Stimulated activated CD4-positive, alpha-beta T cell treated with anti-CD3 and anti-CD28 coated beads, Interleukin-2, amount 100 ng/mL, for 24 hours (primary cell): ENCODE data around the gene ANTXR1.

ENCODE experiments used
- DNase-seq, 2 donors: peaks; one replicate each; pipeline ENCODE4 v3.0.0-alpha.2; 2020

Gene ANTXR1

DNA sequence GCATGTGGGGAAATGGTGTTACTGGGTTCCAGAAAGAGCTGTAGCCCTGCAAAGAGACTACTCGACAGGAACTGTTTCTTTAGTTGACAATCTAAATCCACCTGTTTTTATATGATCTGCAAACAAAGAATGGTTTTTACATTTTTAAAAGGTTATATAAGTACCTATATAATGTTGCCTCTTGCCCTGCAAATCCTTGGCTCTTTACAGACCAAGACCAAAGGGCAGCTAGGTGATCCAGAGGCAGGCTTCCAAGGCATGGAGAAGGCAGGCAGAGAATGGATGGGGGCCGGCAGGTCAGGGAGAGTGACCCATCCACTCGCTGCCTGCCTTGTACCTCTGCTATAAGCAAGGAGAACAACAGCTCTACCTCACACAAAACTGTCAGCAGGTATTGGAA, 173.6 kb downstream of the ANTXR1 start:
- DNase-seq = no peak

DNA sequence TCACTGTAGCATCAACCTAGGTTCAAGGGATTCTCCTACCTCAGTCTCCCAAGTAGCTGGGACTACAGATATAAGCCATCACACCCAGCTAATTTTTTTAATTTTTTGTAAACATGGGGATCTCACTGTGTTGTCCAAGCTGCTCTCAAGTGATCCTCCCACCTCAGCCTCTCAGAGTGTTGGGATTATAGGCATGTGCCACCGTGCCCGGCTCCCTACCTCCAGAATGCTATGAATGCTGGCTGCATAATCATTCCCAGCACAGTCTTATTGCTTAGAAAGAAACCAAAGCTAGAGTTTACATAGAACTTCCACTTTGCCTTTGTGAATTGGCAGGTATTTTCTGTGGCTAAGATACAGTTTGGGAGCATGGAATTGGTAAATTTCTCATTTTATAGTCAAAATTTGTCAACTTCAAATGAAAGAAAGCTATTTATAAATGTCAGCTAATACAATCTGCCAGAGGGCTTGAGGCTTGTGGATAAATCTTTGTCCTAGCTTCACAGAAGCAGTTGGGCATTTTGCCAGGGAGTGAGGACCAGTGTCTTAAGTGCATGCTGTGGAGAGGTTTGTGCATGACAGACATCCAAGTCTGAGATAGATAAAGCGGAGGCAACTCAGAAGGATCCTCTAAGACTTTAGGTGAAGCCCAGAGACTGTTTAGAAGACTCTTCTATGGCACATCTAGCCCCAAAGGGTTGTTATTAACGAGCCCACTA, 175.4 kb downstream of the ANTXR1 start:
- no peak for DNase-seq

DNA sequence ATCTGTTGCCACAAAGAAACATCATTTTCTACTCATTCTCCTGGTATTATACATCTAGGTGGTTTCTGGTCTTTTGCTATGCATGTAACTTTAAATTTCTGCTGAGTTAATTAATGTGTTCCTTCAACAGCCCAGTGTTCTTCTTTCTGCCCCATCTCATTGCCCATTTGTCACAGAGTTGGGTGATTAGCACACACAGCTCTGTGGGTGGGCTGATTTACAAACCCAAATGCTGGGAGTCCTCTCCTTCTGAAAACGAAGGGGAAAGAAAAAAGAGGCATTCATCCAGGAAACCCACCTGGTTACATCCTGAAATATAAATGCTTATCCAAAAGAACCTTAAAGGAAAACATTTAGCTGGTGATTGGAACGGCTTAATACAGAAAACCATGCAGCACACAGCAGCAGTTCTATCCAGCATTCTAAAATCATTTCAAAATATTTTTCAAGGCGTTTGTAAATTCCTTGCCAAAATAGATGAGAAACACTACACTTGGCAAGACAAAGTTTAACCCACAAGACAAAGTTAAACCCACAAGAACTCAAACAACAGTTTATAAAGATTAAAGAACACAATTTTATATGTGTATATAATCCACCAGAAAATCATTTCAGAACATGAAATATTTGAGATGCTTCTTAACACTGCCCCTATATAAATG, 177.9 kb downstream of the ANTXR1 start:
- no peak for DNase-seq

DNA sequence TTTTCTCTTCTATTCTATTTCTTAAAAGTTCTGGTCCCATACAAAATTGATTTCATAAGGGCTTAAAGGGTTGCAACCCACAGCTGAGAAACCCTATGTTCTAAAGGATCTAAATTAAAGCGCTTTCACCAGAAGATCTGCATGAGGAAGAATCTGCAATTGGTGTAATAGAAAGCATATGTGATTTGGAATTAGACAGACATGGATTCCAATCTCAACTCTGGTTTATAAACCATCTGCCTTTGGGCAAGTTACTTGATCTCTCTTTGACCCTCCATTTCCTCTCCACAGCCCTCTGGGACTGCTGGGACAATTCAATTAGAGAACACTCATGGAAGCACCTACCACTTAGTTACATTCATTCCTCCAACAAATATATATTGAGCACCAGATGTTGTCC, 178.7 kb downstream of the ANTXR1 start:
- DNase-seq = no peak

DNA sequence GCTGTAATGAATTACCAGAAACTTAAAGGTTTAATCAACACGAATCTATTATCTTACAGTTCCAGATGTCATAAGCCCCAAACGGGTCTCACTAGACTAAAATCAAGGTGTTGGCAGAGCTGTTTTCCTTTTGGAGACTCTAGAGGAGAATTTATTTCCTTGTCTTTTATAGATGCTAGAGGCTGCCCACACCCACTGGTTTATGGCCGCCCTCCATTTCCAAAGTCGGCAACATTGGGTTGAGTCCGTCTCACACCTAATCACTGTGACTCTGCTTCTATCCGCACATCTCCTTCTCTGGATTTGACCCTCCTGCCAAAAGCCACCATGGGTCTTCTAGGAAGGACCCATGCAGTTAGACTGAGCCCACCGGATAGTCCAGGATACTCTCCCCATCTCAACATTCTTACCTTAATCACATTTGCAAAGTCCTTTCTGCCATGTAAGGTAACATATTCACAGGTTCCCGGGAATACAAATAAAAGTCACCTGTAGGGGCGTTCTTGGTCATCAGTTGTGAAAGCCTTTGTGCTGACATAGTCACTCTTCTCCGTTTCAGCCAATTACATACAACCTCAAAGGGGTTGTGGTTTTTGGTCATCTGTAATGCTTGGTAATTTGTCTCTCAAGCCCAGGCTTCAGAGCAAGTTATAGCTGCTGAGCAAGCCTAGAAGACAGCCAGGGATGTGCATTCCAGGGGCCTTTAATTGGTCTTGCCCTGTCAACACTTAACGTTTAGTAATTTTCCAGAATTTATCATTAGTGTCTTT, 179.4 kb downstream of the ANTXR1 start:
- DNase-seq = no peak

DNA sequence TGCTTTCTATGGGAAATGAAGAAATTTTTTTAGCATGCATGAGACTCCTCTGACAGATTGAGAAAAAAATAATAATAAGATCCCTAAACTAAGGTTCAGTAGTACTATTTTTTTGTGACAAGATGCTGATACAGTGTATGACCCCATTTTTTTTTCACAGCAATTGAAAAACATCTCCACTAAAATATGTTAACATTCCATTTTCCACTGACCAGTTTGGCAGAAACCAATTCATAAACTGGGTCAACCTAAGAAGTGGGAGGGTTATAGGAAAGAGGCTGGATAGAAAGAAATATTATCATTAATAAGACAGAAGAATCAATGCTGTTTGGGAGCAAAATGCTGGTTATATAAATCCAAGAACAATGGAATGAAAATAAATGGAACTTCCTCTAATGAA, 182.7 kb downstream of the ANTXR1 start:
- no peak for DNase-seq

DNA sequence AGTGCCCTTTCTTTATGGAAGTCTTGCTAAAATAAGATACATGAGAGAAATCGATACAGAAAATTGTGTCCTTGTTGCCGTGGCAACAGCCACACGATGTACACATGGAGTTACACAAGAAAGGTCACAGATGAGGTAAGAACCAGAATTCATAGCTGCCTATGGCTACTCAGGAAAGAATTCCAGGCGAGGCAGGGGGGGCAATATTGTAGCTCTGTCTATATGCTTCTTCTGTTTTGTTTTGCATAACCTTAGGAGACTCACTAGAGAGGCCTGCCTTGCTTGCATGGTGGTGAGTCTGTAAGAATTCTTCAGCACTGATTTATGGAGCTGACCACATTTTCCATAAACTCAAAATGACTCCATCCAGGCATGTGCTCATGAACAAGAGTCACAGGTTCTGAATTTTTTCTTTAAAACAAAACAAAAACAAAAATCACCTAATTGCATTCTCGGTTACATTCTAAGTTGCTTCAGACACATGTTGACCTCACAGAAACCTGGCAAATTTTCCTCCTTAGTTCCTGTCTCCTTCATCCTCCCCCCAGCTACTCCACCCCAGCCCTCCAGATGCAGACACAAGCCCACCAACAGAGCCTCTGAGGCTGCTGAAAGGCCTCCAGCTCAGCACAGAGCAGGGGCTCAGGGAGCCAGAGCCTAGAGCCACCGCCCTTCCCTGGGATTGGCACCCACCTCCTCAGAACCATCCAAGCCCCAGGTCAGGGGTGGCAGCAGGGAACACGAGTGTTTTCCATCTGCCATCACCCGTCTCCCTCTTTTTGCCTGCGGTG, 183.5 kb downstream of the ANTXR1 start:
- DNase-seq = no peak

DNA sequence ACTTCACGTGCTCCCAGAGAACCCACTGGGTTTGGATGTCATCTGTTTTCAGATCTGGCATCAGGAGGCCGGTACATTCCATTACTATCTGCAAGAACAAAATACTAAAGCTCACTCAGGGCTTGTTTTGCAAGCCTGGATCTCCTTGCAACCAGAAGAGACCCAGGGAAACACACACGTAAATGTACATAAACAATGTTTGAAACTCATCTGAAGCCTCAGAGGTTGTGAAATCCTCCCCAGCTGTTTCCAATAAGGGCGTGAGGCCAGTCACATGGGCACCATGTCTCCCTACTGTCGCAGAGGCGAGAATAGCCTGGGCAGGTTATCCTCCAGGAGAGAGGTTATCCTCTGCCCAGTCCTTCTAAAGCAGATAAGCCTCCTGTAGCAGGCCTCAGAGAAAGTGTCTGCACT, 187.1 kb downstream of the ANTXR1 start:
- no peak for DNase-seq

DNA sequence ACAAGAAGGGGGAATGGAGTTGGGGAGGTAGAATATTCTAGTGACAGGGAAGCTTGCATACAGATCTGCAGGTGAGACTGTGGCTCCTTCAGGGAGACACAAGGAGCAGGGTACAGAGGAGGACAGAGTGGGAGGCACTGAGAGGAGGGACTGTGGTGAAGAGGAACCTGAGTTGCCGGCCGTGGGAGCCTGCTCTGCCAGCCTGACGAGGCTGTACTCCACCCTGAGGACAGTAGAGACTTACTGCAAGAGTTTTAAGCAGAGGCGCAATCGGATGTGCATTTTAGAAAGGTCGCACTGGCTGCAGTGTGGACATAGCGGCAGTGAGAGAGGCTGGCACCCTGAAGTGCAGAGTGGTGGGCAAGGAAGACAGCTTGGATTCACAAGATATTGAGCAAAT, 188.3 kb downstream of the ANTXR1 start:
- no peak for DNase-seq

DNA sequence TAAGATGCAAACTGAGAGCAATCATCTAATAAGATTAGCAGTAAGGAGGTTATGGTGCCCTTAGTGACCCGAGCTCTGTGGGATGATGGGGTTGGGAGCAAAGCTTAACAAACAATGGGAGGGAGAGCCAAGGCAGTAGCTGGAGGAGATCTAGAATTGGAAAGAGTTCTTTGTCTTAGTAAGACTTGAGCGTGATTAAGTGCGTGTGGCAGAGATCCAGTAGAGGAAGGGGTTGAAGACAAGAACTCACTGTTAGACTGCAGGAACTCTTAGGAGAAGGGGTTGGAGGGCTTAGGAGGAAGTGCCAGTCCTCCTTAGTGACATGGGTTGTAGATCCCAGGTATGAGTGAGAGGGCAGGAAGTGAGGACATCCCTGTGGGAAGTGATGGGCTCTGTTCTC, 189.3 kb downstream of the ANTXR1 start:
- DNase-seq = no peak

DNA sequence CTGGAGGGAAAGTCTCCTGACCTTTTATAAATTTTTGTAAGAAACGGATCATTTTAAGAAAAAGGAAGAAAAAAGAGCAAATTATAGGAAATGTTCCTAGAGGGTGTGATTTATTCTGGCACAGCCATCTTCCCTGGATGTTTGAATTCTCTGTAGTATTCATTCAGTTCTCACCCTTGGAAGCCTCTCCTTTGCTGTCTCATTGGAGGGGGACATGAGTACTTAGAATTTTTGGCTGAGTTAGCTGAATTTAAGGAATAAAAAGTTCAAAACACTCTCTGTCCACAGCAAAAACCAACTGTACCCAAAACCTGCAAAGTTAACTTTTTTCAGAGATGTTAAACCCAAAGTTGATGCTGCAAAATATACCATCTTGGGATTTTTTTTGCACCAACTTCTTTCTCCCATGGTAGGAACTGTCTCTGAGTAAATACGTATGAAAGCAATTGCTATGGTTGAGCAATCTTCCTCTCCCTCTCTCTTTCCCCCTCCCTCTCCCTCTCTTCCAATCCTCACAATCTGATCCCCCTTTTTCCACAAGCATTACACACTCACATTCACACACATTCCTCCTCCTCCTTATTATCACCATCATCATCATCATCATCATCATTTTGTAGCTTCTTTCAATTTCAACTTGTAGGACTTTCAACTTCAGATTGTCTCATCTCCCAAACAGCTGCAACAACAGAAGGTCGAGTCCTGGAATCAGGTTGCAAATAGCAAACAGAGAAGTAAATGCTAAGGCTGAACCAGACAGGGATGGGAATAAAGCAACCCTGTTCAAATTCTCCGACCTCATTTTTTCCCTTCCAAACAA, 190.4 kb downstream of the ANTXR1 start:
- no peak for DNase-seq

DNA sequence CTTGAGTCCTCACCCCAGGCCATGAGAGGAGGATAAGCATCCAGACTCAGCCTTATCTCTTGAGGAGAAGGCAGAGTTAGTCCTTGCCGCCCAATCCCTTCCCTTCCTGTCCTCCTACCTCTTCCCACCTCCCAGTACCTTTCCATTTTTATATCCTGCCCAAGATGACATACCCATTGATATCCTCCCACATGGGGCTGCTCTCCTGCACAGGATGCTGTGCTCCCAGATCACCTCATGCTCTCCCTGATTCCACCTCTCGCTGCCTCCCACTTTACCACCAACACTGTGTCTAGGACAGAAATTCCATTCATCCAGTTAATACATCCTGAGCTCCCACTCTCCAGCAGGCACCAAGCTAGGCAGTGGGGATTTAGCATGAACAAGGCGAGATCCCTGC, 191.7 kb downstream of the ANTXR1 start:
- DNase-seq = no peak

DNA sequence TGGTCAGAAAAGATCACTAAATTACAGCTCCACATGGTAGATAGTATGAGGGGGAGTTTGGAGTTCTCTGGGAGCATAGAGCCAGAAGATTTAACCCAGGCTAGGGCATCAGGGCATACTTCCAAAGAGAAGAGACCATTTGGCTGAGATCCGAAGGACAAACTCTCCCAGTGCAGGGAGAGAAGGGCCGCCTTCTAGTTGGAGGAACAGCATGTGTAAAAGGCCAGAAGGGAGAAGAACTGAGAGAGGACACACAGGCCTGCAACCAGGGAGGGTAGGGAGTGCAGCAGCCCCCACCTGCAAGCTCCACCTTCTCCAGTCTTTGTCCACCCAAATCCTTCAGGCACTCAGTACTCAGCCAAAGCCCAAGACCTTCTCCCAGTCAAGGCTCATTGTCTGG, 192.1 kb downstream of the ANTXR1 start:
- no peak for DNase-seq

DNA sequence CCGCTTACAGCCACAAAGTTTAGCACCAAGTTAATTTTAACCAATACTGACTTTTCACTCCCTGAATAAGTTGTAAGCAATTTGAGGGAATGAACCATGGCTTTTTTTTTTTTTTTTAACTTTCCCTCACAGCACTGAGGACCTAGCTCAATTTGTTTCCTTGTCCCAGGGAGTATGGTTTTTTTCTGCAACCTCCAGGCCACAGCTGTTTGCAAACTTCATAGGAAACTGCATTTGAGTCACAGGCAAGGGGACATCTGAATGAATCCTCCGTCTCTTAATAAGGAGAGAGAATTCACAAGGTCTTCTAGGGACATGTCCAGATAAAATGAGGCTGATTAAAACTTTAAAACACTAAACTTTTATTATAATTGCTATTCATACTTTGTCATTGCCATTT, 192.5 kb downstream of the ANTXR1 start:
- DNase-seq = no peak

DNA sequence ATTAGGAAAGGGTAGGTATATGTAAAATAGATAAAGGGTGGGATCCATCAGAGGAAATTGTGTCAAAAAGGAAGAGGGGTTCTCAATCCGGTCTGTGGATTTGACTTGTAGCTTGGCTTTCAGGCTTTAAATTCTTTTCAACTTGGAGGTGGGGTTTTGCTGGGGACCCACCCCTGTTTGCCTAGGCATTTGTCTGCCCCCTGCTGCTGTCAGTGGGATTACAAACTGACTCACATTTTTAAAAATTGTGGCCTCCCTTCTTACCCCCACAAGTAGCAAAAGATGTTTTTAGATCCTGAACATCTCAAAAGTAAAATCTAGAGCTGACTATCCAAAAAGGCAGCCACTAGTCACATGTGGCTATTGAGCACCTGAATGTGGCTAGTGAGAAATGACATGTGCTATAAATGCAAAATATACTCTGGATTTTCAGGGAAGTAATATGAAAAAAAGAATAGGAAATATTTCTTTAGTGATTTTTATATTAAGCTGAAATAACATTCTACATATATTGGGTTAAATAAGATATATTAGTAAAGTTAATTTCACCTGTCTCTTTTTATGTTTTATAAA, 195.1 kb downstream of the ANTXR1 start:
- no peak for DNase-seq

DNA sequence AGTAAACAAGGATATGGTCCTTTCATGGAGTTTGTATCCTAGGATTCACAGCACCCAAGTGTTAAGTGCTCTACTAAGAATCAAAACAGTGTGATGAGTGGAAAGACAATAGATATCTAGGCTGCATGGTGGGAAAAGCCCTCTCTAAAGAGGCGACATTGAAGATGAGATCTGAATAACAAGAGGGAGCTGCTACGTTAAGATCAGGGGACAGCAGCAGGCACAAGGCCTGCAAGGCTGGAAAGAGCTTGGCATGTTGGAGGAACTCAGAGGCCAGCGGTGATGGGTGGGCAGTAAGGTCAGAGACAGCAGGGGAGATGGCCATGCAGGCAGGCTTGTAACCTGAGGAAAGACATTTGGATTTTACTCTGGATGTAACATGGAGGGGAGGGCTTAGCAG, 196.5 kb downstream of the ANTXR1 start:
- DNase-seq = no peak

DNA sequence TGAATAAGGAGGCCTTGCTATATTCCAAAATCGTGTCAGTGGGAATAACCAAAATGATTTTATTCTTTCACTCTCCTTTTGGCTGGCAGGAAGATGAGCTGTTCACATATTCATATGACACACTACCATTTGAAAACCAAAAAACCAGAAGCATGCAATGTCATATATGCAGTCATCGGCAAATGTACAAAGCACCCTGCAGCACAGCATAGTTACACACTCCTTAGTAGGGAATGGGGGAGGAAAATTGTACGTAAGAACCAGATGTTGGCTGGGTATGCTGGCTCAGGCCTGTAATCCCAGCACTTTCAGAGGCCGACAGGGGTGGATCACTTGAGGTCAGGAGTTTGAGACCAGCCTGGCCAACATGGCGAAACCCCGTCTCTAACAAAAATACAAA, 197.4 kb downstream of the ANTXR1 start:
- no peak for DNase-seq

DNA sequence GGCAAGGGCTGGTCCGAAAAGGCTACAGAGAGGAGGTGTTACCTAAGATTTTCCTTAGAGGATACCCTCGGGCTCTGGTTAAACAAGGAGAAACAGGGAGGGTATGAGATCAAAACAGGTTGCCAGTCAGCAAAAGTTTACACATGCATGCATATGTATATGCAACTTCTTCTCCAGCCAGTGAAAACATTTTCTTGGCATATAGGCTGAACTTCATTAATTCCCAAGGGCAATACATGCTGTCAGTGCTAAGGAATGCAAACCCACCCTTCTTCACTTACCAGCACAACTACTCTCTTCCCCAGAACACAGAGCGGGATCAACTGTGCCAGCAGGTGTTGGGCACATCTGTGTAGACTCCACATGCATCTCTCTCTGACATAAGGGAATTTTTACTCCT, 198.1 kb downstream of the ANTXR1 start:
- no peak for DNase-seq

DNA sequence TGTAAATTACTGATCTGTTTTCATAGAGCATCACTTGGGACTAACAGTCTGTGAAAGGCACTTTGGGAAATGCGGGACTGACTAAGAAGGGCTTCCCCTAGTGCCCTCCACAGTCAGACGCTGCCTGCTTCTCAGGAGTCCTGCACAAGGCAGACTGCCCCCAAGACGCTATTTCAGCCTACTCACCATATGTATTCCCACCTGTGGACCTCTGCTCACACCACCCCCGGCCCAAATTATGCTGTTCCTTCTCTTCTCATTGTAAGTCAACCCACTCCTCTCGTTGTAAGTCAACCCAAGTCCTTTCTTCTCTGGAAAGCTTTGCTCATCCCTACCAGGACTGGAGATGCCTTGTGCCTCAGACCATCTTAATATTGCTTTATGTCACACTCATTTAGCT, 198.7 kb downstream of the ANTXR1 start:
- DNase-seq = no peak

DNA sequence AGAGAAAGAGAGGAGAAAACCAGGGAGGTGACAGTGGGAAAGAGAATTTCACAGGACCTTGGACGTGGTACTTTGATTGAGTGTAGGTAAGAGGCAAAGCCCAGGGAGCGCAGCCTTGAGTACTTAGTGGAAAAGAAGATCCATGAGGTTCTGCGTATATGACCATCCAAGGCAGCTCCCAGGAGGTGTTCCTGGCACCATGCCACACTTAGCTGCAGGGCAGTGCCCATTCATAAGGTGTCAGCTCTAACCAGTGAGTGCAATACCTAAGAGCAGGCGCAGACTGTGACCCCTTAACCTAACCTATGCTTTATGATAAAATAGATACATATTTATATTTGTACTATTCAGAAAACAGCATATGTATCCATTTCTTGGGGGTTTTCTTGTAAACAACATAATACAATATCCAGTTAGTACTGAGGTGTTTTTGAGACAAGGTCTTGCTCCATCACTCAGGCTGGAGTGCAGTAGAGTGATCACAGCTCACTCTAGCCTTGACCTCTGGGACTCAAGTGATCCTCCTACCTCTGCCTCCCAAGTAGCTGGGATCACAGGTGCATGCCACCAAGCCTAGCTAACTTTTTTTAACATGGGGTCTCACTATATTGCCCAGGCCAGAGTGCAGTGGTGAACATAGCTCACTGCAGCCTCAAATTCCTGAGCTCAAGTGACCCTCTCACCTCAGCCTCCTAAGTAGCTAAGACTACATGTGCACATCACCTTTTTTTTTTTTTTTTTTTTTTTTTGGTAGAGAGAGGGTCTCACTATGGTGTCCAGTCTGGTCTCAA, 199.5 kb downstream of the ANTXR1 start:
- no peak for DNase-seq

DNA sequence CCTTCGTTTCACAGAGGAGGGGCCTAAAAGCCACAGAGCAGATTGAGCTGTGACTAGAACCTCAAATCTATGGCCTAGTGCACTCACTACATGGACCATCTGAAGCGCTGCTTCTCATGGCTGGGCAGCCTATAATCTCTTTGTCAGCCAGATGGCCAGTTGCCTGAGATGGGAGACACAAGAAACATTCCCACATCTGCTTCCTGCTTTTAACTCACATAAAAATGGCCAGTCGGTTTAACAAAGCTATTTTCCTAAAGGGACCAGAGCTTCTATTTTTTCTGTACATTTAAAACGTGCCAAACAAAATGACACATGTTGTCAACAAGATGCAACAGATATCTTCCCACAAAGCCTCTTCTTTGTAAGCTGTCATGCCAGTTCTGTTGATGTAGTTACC, 200.2 kb downstream of the ANTXR1 start:
- DNase-seq = no peak
